H1 (cell line): Measurements from ENCODE around the gene OPALIN. TPM values are rescaled to one million over a fixed set of nuclear protein-coding genes. Genes with fewer than 3 reads are reported as not detected.

Source experiments
- CTCF ChIA-PET: fragments of 300-600 bp; sonication (Branson Sonifier 250); formaldehyde crosslinking; loops from one replicate; lab custom pipeline; 2021; ENCODE audit not compliant: partially characterized antibody; lab: Charles Lee
- POLR2A ChIA-PET: fragments of 300-600 bp; sonication (Branson Sonifier 250); formaldehyde crosslinking; loops from one replicate; lab custom pipeline; 2021; ENCODE audit warnings: inconsistent platforms; ENCODE audit not compliant: partially characterized antibody; lab: Charles Lee
- DNase-seq, 2 experiments: peaks; one replicate each; pipeline versions ENCODE4 v3.0.0 to v3.0.0-alpha.2; 2010 to 2022; ENCODE audit warnings: low spot score in 2 of 2, low read depth in 1 of 2, mixed read lengths in 1 of 2
- FAIRE-seq: peaks from 2 replicates; lab custom pipeline; 2011; peaks lifted over from hg19 to GRCh38; lab: Jason Lieb, UNC
- H2AFZ ChIP-seq: 2 replicates; pipeline ENCODE4 v1.8.1; 2012; ENCODE audit warnings: low read length, inconsistent platforms
- H2AK5ac ChIP-seq: 2 replicates; pipeline ENCODE4 v1.6.1; 2013; ENCODE audit warnings: low read depth, low read length
- H2BK120ac ChIP-seq: replicated peaks from 2 replicates; pipeline ENCODE3; 2013; ENCODE audit warnings: low read depth, low read length, inconsistent platforms
- H2BK12ac ChIP-seq: 2 replicates; pipeline ENCODE4 v1.6.1; 2013; ENCODE audit warnings: low read depth, low read length
- H2BK15ac ChIP-seq: 2 replicates; pipeline ENCODE4 v1.6.1; 2013; ENCODE audit warnings: low read length
- H2BK20ac ChIP-seq: 2 replicates; pipeline ENCODE4 v1.6.1; 2013; ENCODE audit warnings: low read length
- H2BK5ac ChIP-seq: 2 replicates; pipeline ENCODE4 v1.6.1; 2013; ENCODE audit warnings: low read depth, low read length
- H3K14ac ChIP-seq: 2 replicates; pipeline ENCODE4 v1.6.1; 2013; ENCODE audit warnings: inconsistent platforms; ENCODE audit not compliant: insufficient read length
- H3K18ac ChIP-seq: 2 replicates; pipeline ENCODE4 v1.6.1; 2013; ENCODE audit warnings: low read length; ENCODE audit errors: extremely low read depth
- H3K23ac ChIP-seq: 2 replicates; pipeline ENCODE4 v1.6.1; 2013; ENCODE audit warnings: inconsistent platforms; ENCODE audit not compliant: insufficient read length
- H3K23me2 ChIP-seq: 2 replicates; pipeline ENCODE4 v1.6.1; 2013; ENCODE audit warnings: low read depth, low read length
- H3K27ac ChIP-seq: 2 replicates; pipeline ENCODE4 v1.6.1; 2011; ENCODE audit warnings: low read depth, low read length, inconsistent platforms
- H3K27me3 ChIP-seq, 4 experiments: replicated peaks in 1 of 4; 1 replicate in 1 of 4; 2 replicates in 3 of 4; pipeline versions ENCODE4 v1.6.1 to v1.8.1; 2011 to 2013; ENCODE audit warnings: low read length in 3 of 4, mild to moderate bottlenecking in 3 of 4, inconsistent platforms in 2 of 4, mixed read lengths in 2 of 4, moderate library complexity in 1 of 4; ENCODE audit not compliant: control insufficient read depth in 3 of 4, insufficient read depth in 3 of 4; ENCODE audit errors: extremely low read depth in 1 of 4
- H3K36me3 ChIP-seq, 4 experiments: 2 replicates each; pipeline versions ENCODE4 v1.6.1 to v1.8.1; 2011 to 2013; ENCODE audit warnings: mild to moderate bottlenecking in 4 of 4, low read length in 3 of 4, moderate library complexity in 2 of 4, control low read depth in 1 of 4, inconsistent platforms in 1 of 4; ENCODE audit not compliant: insufficient read depth in 4 of 4, control insufficient read depth in 2 of 4
- H3K4ac ChIP-seq: replicated peaks from 2 replicates; pipeline ENCODE3; 2013; ENCODE audit warnings: low read length, low read depth, mixed read lengths, inconsistent platforms; ENCODE audit not compliant: insufficient read length
- H3K4me1 ChIP-seq, 4 experiments: replicated peaks in 1 of 4; 1 replicate in 1 of 4; 2 replicates in 3 of 4; pipeline versions ENCODE4 v1.6.1 to v1.8.1; 2011 to 2013; ENCODE audit warnings: low read length in 3 of 4, inconsistent platforms in 2 of 4, mixed read lengths in 1 of 4; ENCODE audit not compliant: insufficient read depth in 4 of 4, control insufficient read depth in 3 of 4
- H3K4me2 ChIP-seq, 2 experiments: 2 replicates each; pipeline versions ENCODE4 v1.6.1 to v1.8.1; 2011 to 2013; ENCODE audit warnings: low read depth in 2 of 2, low read length in 2 of 2, control low read depth in 1 of 2, inconsistent platforms in 1 of 2, mild to moderate bottlenecking in 1 of 2; ENCODE audit not compliant: insufficient read depth in 1 of 2
- H3K4me3 ChIP-seq, 4 experiments: fragments of 200-600, 300-600 bp in 1 of 4; sonication (generic), shearing (Covaris generic), sonication (Bioruptor Twin) in 1 of 4; 2 replicates each; pipeline versions ENCODE4 v1.5.1 to v1.8.1; 2011 to 2016; ENCODE audit warnings: low read length in 4 of 4, low read depth in 3 of 4, control low read depth in 2 of 4, inconsistent platforms in 2 of 4, mild to moderate bottlenecking in 2 of 4, mixed read lengths in 1 of 4, moderate library complexity in 1 of 4; ENCODE audit not compliant: insufficient read depth in 2 of 4; ENCODE audit errors: extremely low read depth in 1 of 4
- H3K56ac ChIP-seq: replicated peaks from 2 replicates; pipeline ENCODE3; 2013; ENCODE audit warnings: low read depth, mild to moderate bottlenecking, mixed read lengths, low read length, inconsistent platforms; ENCODE audit not compliant: insufficient read length
- H3K79me1 ChIP-seq: 2 replicates; pipeline ENCODE4 v1.6.1; 2013; ENCODE audit warnings: low read depth, low read length, control low read depth
- H3K79me2 ChIP-seq, 2 experiments: 2 replicates each; pipeline versions ENCODE4 v1.6.1 to v1.8.1; 2012 to 2013; ENCODE audit warnings: low read length in 2 of 2, mild to moderate bottlenecking in 2 of 2, inconsistent platforms in 1 of 2; ENCODE audit not compliant: insufficient read depth in 2 of 2, control insufficient read depth in 1 of 2
- H3K9ac ChIP-seq, 4 experiments: replicated peaks in 1 of 4; 1 replicate in 1 of 4; 2 replicates in 3 of 4; pipeline versions ENCODE4 v1.6.1 to v1.8.1; 2011 to 2013; ENCODE audit warnings: low read depth in 3 of 4, low read length in 3 of 4, control low read depth in 2 of 4, mild to moderate bottlenecking in 2 of 4, moderate library complexity in 2 of 4, inconsistent platforms in 1 of 4; ENCODE audit errors: extremely low read depth in 1 of 4
- H3K9me3 ChIP-seq, 2 experiments: 2 replicates each; pipeline versions ENCODE4 v1.6.1 to v1.8.1; 2012 to 2013; ENCODE audit warnings: mild to moderate bottlenecking in 2 of 2, moderate library complexity in 2 of 2, control low read depth in 1 of 2, inconsistent platforms in 1 of 2, low read depth in 1 of 2, low read length in 1 of 2, mixed read lengths in 1 of 2; ENCODE audit not compliant: insufficient read depth in 2 of 2
- H4K20me1 ChIP-seq, 2 experiments: replicated peaks in 1 of 2; 2 replicates each; pipeline versions ENCODE3 to v1.8.1; 2011 to 2013; ENCODE audit warnings: inconsistent platforms in 2 of 2, low read length in 2 of 2, mild to moderate bottlenecking in 1 of 2; ENCODE audit not compliant: insufficient read depth in 2 of 2, control insufficient read depth in 1 of 2
- H4K5ac ChIP-seq: 2 replicates; pipeline ENCODE4 v1.6.1; 2013; ENCODE audit warnings: low read length, low read depth, mixed read lengths, inconsistent platforms; ENCODE audit not compliant: insufficient read length
- H4K8ac ChIP-seq: 2 replicates; pipeline ENCODE4 v1.8.0; 2013; ENCODE audit warnings: mild to moderate bottlenecking, moderate library complexity, low read length, inconsistent platforms; ENCODE audit not compliant: insufficient read depth; ENCODE audit errors: extremely low read depth
- H4K91ac ChIP-seq: replicated peaks from 2 replicates; pipeline ENCODE3; 2013; ENCODE audit warnings: low read length, mixed read lengths, inconsistent platforms; ENCODE audit not compliant: insufficient read length
- HDAC2 ChIP-seq, 2 experiments: fragments of 300-600 bp in 1 of 2; sonication (generic) in 1 of 2; IDR thresholded peaks; 2 replicates each; pipeline ENCODE4 v1.6.1; 2011 to 2012; ENCODE audit warnings: low read depth in 2 of 2, low read length in 2 of 2, mild to moderate bottlenecking in 2 of 2, moderate library complexity in 2 of 2, borderline replicate concordance in 1 of 2, inconsistent platforms in 1 of 2
- HDAC6 ChIP-seq: IDR thresholded peaks from one replicate; pipeline ENCODE4 v1.7.1; 2012; ENCODE audit warnings: low read depth, mild to moderate bottlenecking, inconsistent platforms, low read length, moderate library complexity
- KDM4A ChIP-seq: IDR thresholded peaks from one replicate; pipeline ENCODE4 v1.7.1; 2012; ENCODE audit warnings: low read depth, mild to moderate bottlenecking, moderate library complexity, low read length, inconsistent platforms; ENCODE audit not compliant: severe bottlenecking
- TBP ChIP-seq: IDR thresholded peaks from 2 replicates; pipeline ENCODE4 v1.6.1; 2011; ENCODE audit warnings: low read depth, low read length, improper control_type of control experiment
- WGBS, 2 experiments: shearing (Covaris generic) in 1 of 2; methylation state at CpG; one replicate each; pipeline versions ENCODE4 v1.1.6 to v1.1.7; 2013 to 2015; ENCODE audit warnings: low lambda C conversion rate in 2 of 2, mixed read lengths in 2 of 2, inconsistent platforms in 1 of 2, low coverage in 1 of 2, missing lambda C conversion rate in 1 of 2; ENCODE audit not compliant: insufficient replicate concordance in 2 of 2, insufficient coverage in 1 of 2, insufficient read length in 1 of 2; ENCODE audit errors: extremely low coverage in 1 of 2, missing lambda C conversion rate in 1 of 2; 5-methylcytosine and 5-hydroxymethylcytosine counted together
- polyA plus RNA-seq, 7 experiments: library from polyadenylated mRNA; depleted of rRNA in 3 of 7; stranded (reverse) in 5 of 7; unstranded in 2 of 7; fragments of >200 nt in 5 of 7; fragments of 200-250 nt in 2 of 7; gene quantifications; 1 replicate in 5 of 7; 2 replicates in 1 of 7; 4 replicates in 1 of 7; pipeline versions ENCODE4 v1.2.1 to v1.2.3, GENCODE V29; 2011 to 2013; ENCODE audit warnings: missing spikeins in 2 of 7, mixed read lengths in 2 of 7
- total RNA-seq: library from RNA; stranded (reverse); fragmentation: NEBNext Ultra II Directional; extraction: Animal tissue kit (Norgen Biotek cat#: 25700); gene quantifications from 2 replicates; pipeline ENCODE4 v1.2.1, GENCODE V29; 2021

Gene OPALIN
- total and polyA plus RNA-seq, 2 of the 8 experiments (the other 6 are each of a cell fraction or from before 2014, with no cell fraction given): 0.03 TPM; not detected in 1

DNA sequence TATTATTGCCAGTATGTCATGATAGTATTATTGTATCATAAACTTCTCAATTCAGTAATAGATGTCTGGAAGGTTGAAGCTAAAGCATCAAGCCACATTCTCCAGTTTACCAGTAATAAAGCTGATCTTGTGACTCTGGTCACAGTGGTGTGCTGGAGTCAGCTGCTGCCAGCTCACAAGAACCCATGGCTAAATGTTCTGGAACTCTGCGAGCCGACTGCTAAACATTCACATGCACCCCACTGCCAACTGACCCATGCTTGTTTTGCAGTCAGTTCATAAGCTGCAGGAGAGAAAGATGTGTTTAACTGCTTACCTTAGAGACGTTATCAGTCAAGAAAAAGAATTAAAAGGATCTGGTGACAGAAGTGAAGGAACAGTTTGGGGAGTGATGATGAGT is 60.4 kb downstream of the OPALIN start:
- FAIRE-seq (no peak), DNase-seq (no peak)
- Histone ChIP-seq H3K4ac (no peak overlapping the region), H3K27ac (no peak overlapping the region), H4K20me1 (no peaks in the 10 kb centered on the region), H4K5ac (no peak overlapping the region), H3K18ac (no peak overlapping the region), H3K9ac (no peak overlapping the region), H3K4me2 (no peak overlapping the region), H2BK12ac (no peak overlapping the region), H2AFZ (no peak overlapping the region), H2AK5ac (no peak overlapping the region), H3K4me1 (no peaks in the 10 kb centered on the region), H3K9me3 (no peaks in the 10 kb centered on the region), H2BK5ac (no peak overlapping the region), H3K27me3 (no peaks in the 10 kb centered on the region; a peak in 2 of 7 replicates), H3K14ac (no peak overlapping the region), H3K79me2 (no peaks in the 10 kb centered on the region), H3K36me3 (no peaks in the 10 kb centered on the region), H3K23me2 (no peaks in the 10 kb centered on the region), H4K91ac (no peak overlapping the region), H2BK15ac (no peak overlapping the region), H3K23ac (no peak overlapping the region), H2BK20ac (no peak overlapping the region), H3K4me3 (no peak overlapping the region), H4K8ac (no peak overlapping the region), H2BK120ac (no peak overlapping the region), H3K56ac (no peak overlapping the region), H3K79me1 (no peaks in the 10 kb centered on the region)
- 82% methylated on average over 3 of the region's 3 CpGs; no CpG with 5 or more reads in 1 of the 2 experiments for WGBS, 2 experiments
- ChIA-PET POLR2A (interaction anchor here (0.8 to 1.1 kb wide), 2 partner anchors 10 to 26 kb away, joined by 3 to 4 read pairs; no protein-coding TSS in a partner anchor), CTCF (interaction anchor here (0.9 to 5.2 kb wide), 4 partner anchors 23 to 71 kb away, joined by 3 to 25 read pairs (median 12); no protein-coding TSS in a partner anchor)
- TF ChIP-seq HDAC6: no peak
- no peak for TF ChIP-seq KDM4A
- no peak for TF ChIP-seq HDAC2 (IDR thresholded peaks at IDR 0.05; ENCODE audit: borderline replicate concordance in 1 of 2, low read depth in 2 of 2, low read length in 2 of 2)
- no peak for TF ChIP-seq TBP
